ENCODE results near the gene WBP2NL. TPM values are rescaled to one million over a fixed set of nuclear protein-coding genes. Genes with fewer than 3 reads are reported as not detected.
A peak's percentile ranks its signal among the peaks of the same experiment; 100 is the strongest.

WBP2NL gene
- total RNA-seq, 1 donor from 2014 or later = 2.0 TPM

- intact Hi-C loops (cut with DNase I) = no loop called here
These were observed 23.1 kb upstream of the WBP2NL start for GRCh38 chr22:41975299-41976069.

GRCh38 chr22:41976070-41976901 is 22.3 kb upstream of the WBP2NL start:
- peaks cover 3% of the 10 kb centered on the region for H3K27me3 ChIP-seq
- TF ChIP-seq CTCF (IDR thresholded peaks at IDR 0.05) (no peak), POLR2AphosphoS5 (IDR thresholded peaks at IDR 0.05; ENCODE audit: insufficient read depth in 1 of 2, low read depth in 1 of 2) (no peak), POLR2A (IDR thresholded peaks at IDR 0.05) (no peak)

More at GRCh38 chr22:41975299-41976069, 23.1 kb upstream of the WBP2NL start:
- Histone ChIP-seq H3K36me3 (no peaks in the 10 kb centered on the region), H3K4me1 (peaks cover 15% of the 10 kb centered on the region), H3K4me3 (no peak overlapping the region), H3K27me3 (peaks cover 3% of the 10 kb centered on the region), H3K27ac (no peak overlapping the region), H3K9me3 (no peaks in the 10 kb centered on the region)
- no peak for DNase-seq (ENCODE audit: extremely low spot score in 2 of 2)
- TF ChIP-seq CTCF (IDR thresholded peaks at IDR 0.05) = no peak
- TF ChIP-seq POLR2AphosphoS5 (IDR thresholded peaks at IDR 0.05; ENCODE audit: insufficient read depth in 1 of 2, low read depth in 1 of 2) = no peak
- TF ChIP-seq POLR2A (IDR thresholded peaks at IDR 0.05) = no peak

GRCh38 chr22:41976961-41977566 is 21.5 kb upstream of the WBP2NL start:
- Histone ChIP-seq H3K27ac (no peak overlapping the region), H3K27me3 (peaks cover 3% of the 10 kb centered on the region), H3K4me3 (peak overlapping the region; percentile 40 to 46), H3K4me1 (peaks cover 15% of the 10 kb centered on the region), H3K36me3 (no peaks in the 10 kb centered on the region), H3K9me3 (no peaks in the 10 kb centered on the region)
- intact Hi-C loops (cut with DNase I) = no loop called here
- TF ChIP-seq CTCF (IDR thresholded peaks at IDR 0.05) (no peak), POLR2AphosphoS5 (IDR thresholded peaks at IDR 0.05; ENCODE audit: insufficient read depth in 1 of 2, low read depth in 1 of 2) (no peak), POLR2A (IDR thresholded peaks at IDR 0.05) (no peak)
- DNase-seq (ENCODE audit: extremely low spot score in 2 of 2) = no peak

More at GRCh38 chr22:41976070-41976901, 22.3 kb upstream of the WBP2NL start:
- intact Hi-C loops (cut with DNase I) = no loop called here
- peaks cover 15% of the 10 kb centered on the region for H3K4me1 ChIP-seq
- DNase-seq (ENCODE audit: extremely low spot score in 2 of 2) = no peak
- no peaks in the 10 kb centered on the region for H3K36me3 ChIP-seq
- peak overlapping the region; percentile 40 to 46 for H3K4me3 ChIP-seq
- no peaks in the 10 kb centered on the region for H3K9me3 ChIP-seq
- no peak overlapping the region for H3K27ac ChIP-seq

GRCh38 chr22:41978732-41979131 is 19.9 kb upstream of the WBP2NL start:
- DNase-seq (ENCODE audit: extremely low spot score in 2 of 2) = no peak
- intact Hi-C loops (cut with DNase I) = no loop called here
- Histone ChIP-seq H3K27ac (no peak overlapping the region), H3K9me3 (no peaks in the 10 kb centered on the region), H3K4me1 (peaks cover 15% of the 10 kb centered on the region), H3K27me3 (peaks cover 3% of the 10 kb centered on the region), H3K36me3 (no peaks in the 10 kb centered on the region), H3K4me3 (no peak overlapping the region)
- TF ChIP-seq CTCF (IDR thresholded peaks at IDR 0.05) (no peak), POLR2A (IDR thresholded peaks at IDR 0.05) (no peak), POLR2AphosphoS5 (IDR thresholded peaks at IDR 0.05; ENCODE audit: insufficient read depth in 1 of 2, low read depth in 1 of 2) (no peak)

All from vagina (tissue), 2 donors.